ENCODE data around the gene SPOCK2. TPM values are rescaled to one million over a fixed set of nuclear protein-coding genes. Genes with fewer than 3 reads are reported as not detected.

Gene SPOCK2
- total and polyA plus RNA-seq, 7 donors = 1.8 to 5.3 (median 3.3) TPM

- Histone ChIP-seq H3K4me3 (no peak overlapping the region), H3K27ac (no peak overlapping the region), H3K36me3 (ENCODE audit: insufficient read depth in 1 of 2, low read depth in 1 of 2) (no peaks in the 10 kb centered on the region), H3K9me3 (no peaks in the 10 kb centered on the region), H3K4me1 (peaks cover 6% of the 10 kb centered on the region), H3K27me3 (ENCODE audit: insufficient read depth in 3 of 3, low read length in 2 of 3) (no peaks in the 10 kb centered on the region)
- 92 to 99% (median 97%) methylated on average over 8 to 11 of the region's 11 CpGs for WGBS, 3 donors
- TF ChIP-seq CTCF (IDR thresholded peaks at IDR 0.05) = no peak
- DNase-seq (peak in 1 of 2 donors; percentile 48), ATAC-seq (no peak)
- intact Hi-C loops (cut with DNase I) = no loop called here
Observed at GRCh38 chr10:72068126-72068765, 20.1 kb downstream of the SPOCK2 start.

GRCh38 chr10:72067463-72068125 is 20.8 kb downstream of the SPOCK2 start:
- no peak for TF ChIP-seq CTCF (IDR thresholded peaks at IDR 0.05)
- Histone ChIP-seq H3K27me3 (ENCODE audit: insufficient read depth in 3 of 3, low read length in 2 of 3) (no peaks in the 10 kb centered on the region), H3K36me3 (ENCODE audit: insufficient read depth in 1 of 2, low read depth in 1 of 2) (no peaks in the 10 kb centered on the region), H3K27ac (no peak overlapping the region), H3K4me3 (no peak overlapping the region), H3K4me1 (peaks cover 6% of the 10 kb centered on the region), H3K9me3 (no peaks in the 10 kb centered on the region)
- 62 to 73% (median 63%) methylated on average over 13 of the region's 13 CpGs for WGBS, 3 donors
- intact Hi-C loops (cut with DNase I) = no loop called here
- ATAC-seq (peak in 1 of 4 donors; percentile 16), DNase-seq (peak in 1 of 2 donors; percentile 44)

- H3K4me1 ChIP-seq = peaks cover 6% of the 10 kb centered on the region
- H3K9me3 ChIP-seq = no peaks in the 10 kb centered on the region
- intact Hi-C loops (cut with DNase I) = no loop called here
- no peaks in the 10 kb centered on the region for H3K27me3 ChIP-seq (ENCODE audit: insufficient read depth in 3 of 3, low read length in 2 of 3)
- peak; percentile 18 to 75 (median 46) for ATAC-seq
- TF ChIP-seq CTCF (IDR thresholded peaks at IDR 0.05) = no peak
- peak in 1 of 2 donors; percentile 57 for DNase-seq
- H3K4me3 ChIP-seq = no peak overlapping the region
- H3K27ac ChIP-seq = no peak overlapping the region
- H3K36me3 ChIP-seq (ENCODE audit: insufficient read depth in 1 of 2, low read depth in 1 of 2) = no peaks in the 10 kb centered on the region
- 36 to 43% (median 37%) methylated on average over 18 of the region's 18 CpGs for WGBS, 3 donors
Observed at GRCh38 chr10:72066318-72067284, 21.8 kb downstream of the SPOCK2 start.

- Histone ChIP-seq H3K4me1 (peaks cover 6% of the 10 kb centered on the region), H3K27ac (no peak overlapping the region), H3K9me3 (no peaks in the 10 kb centered on the region), H3K36me3 (ENCODE audit: insufficient read depth in 1 of 2, low read depth in 1 of 2) (no peaks in the 10 kb centered on the region), H3K4me3 (no peak overlapping the region), H3K27me3 (ENCODE audit: insufficient read depth in 3 of 3, low read length in 2 of 3) (no peaks in the 10 kb centered on the region)
- no peak for TF ChIP-seq CTCF (IDR thresholded peaks at IDR 0.05)
- WGBS, 3 donors = 51 to 63% (median 57%) methylated on average over 13 of the region's 13 CpGs
- peak in 1 of 2 donors; percentile 30 for DNase-seq
- ATAC-seq = peak; percentile 37 to 52 (median 42)
- intact Hi-C loops (cut with DNase I) = no loop called here
Observed at GRCh38 chr10:72065439-72066025, 22.8 kb downstream of the SPOCK2 start.
